ENCODE results near the gene ADAMTS7. TPM values are rescaled to one million over a fixed set of nuclear protein-coding genes. Genes with fewer than 3 reads are reported as not detected.
"Not testable (repeated sequence)": the region's sequence is repeated elsewhere in the genome, so short reads cannot be mapped to it uniquely, and the experiment has no call there.

ADAMTS7 gene
- total and polyA plus RNA-seq, 2 donors: 0.47 to 0.94 TPM

DNA sequence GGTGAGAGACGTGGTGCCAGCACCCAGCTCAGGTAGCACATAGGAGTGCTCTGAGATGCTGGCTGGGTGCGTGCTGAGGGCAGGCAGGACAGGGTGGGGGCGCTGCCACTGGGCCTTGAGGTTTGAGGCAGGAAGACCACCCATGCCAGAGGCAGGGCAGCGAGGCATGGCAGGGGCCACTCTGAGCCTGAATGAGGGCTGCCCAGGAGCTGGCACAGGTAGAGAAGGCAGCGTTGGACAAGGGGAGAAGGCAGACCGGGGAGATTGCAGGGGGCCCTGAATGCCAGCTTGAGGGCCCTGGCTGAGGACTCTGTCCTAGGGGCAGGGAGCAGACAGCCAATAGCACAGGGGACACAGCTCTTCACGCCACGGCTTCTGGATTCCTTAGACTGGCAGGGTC lies 50.2 kb downstream of the ADAMTS7 start:
- Histone ChIP-seq H3K27ac (ENCODE audit: low read depth in 1 of 2, low read length in 1 of 2) (peak overlapping the region; percentile 78 to 84), H3K27me3 (ENCODE audit: control insufficient read depth in 2 of 2, insufficient read depth in 1 of 2, low read length in 1 of 2) (no peaks in the 10 kb centered on the region), H3K4me3 (ENCODE audit: low read length in 2 of 2) (no peak overlapping the region), H3K36me3 (ENCODE audit: control insufficient read depth in 2 of 2, insufficient read depth in 2 of 2, low read length in 1 of 2) (no peaks in the 10 kb centered on the region), H3K4me1 (ENCODE audit: control insufficient read depth in 2 of 2, insufficient read depth in 2 of 2, low read length in 2 of 2) (peaks cover 13 to 22% of the 10 kb centered on the region in 2 donors), H3K9me3 (ENCODE audit: control insufficient read depth in 2 of 2, insufficient read depth in 1 of 2, low read length in 1 of 2) (no peaks in the 10 kb centered on the region)
- WGBS: 96% methylated on average over 7 of the region's 8 CpGs
- DNase-seq (ENCODE audit: low read depth in 6 of 9, low spot score in 9 of 9): no peak

DNA sequence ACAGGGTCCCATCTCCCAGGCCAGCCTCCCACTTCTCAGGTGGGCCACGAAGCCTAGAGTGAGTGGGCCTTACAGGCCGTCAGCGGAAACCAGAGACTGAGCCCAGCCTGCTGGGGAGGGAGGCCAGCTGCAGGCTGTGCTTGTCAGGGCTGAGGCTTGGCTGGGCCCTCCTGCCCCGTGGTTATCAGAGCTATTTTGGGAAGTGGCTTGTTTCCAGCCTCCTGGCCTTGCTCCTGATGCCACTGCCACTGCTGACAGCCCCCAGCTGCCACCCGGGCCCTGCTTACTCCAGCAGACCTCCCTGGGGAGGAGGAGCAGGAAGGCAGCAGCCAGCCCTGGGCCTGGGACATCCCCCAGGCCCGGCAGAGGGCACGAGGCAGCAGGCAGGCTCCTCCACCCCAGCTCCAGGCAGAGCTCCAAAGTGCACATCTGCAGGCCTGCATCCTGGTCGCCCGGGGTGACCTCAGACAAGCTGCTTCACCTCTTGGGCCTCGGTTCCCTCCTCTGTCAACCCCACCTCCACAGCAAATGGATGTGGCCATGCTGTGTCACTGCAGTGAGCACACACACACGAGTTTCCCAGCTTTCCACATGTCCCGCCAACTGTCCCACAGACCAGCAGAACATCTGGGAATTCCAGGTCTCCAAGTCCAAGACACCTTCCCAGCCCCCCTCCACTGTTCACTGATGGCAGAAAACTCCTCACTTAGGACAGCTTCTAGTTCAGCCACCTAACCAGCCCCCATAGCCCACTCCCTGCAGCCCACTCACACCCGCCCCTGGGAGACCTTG lies 51.0 kb downstream of the ADAMTS7 start:
- H3K27ac ChIP-seq (ENCODE audit: low read depth in 1 of 2, low read length in 1 of 2): not testable (repeated sequence)
- DNase-seq (ENCODE audit: low read depth in 6 of 9, low spot score in 9 of 9): peak in 1 of 9 donors; percentile 27
- 56% methylated on average over 11 of the region's 13 CpGs for WGBS

DNA sequence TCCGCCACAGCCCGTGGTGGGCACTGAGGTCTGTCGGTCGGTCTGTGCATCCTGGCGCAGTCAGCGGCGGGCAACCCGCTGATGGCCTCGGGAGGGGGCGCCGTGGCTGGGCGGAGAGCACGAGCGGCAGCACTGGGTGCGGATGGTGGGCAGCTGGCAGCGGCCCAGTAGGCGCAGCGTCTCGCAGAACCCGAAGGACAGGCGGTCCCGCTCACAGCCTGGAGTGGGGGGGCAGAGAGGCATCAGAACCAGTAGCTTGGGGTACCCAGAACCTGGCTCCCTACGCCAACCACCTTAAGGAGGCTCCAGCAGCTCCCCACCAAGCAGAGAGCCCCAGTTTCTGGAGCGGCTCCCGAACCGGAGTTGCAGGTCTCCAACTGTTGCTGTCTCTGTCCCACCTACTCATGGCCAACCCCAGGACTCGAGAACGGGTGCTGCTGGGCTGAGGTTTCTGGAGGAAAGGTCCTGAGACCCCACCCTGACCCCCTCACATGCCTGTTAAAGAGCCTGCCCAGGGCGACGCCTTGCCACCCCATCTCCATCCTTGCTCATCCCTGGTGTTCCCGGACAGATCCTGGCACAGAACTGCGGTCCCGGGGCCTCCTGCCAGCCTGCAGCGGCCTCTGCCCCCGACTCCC lies 51.8 kb downstream of the ADAMTS7 start:
- not testable (repeated sequence) for DNase-seq (ENCODE audit: low read depth in 6 of 9, low spot score in 9 of 9); H3K27ac ChIP-seq (ENCODE audit: low read depth in 1 of 2, low read length in 1 of 2); H3K36me3 ChIP-seq (ENCODE audit: control insufficient read depth in 2 of 2, insufficient read depth in 2 of 2, low read length in 1 of 2); H3K27me3 ChIP-seq (ENCODE audit: control insufficient read depth in 2 of 2, insufficient read depth in 1 of 2, low read length in 1 of 2); H3K4me3 ChIP-seq (ENCODE audit: low read length in 2 of 2); H3K9me3 ChIP-seq (ENCODE audit: control insufficient read depth in 2 of 2, insufficient read depth in 1 of 2, low read length in 1 of 2)
- 93% methylated on average over 35 of the region's 35 CpGs for WGBS
- H3K4me1 ChIP-seq (ENCODE audit: control insufficient read depth in 2 of 2, insufficient read depth in 2 of 2, low read length in 2 of 2): peaks cover 13 to 22% of the 10 kb centered on the region in 2 donors

More for the DNA sequence above, 51.0 kb downstream of the ADAMTS7 start:
- H3K4me1 ChIP-seq (ENCODE audit: control insufficient read depth in 2 of 2, insufficient read depth in 2 of 2, low read length in 2 of 2): peaks cover 13 to 22% of the 10 kb centered on the region in 2 donors
- H3K36me3 ChIP-seq (ENCODE audit: control insufficient read depth in 2 of 2, insufficient read depth in 2 of 2, low read length in 1 of 2); H3K9me3 ChIP-seq (ENCODE audit: control insufficient read depth in 2 of 2, insufficient read depth in 1 of 2, low read length in 1 of 2); H3K4me3 ChIP-seq (ENCODE audit: low read length in 2 of 2); H3K27me3 ChIP-seq (ENCODE audit: control insufficient read depth in 2 of 2, insufficient read depth in 1 of 2, low read length in 1 of 2): not testable (repeated sequence)

DNA sequence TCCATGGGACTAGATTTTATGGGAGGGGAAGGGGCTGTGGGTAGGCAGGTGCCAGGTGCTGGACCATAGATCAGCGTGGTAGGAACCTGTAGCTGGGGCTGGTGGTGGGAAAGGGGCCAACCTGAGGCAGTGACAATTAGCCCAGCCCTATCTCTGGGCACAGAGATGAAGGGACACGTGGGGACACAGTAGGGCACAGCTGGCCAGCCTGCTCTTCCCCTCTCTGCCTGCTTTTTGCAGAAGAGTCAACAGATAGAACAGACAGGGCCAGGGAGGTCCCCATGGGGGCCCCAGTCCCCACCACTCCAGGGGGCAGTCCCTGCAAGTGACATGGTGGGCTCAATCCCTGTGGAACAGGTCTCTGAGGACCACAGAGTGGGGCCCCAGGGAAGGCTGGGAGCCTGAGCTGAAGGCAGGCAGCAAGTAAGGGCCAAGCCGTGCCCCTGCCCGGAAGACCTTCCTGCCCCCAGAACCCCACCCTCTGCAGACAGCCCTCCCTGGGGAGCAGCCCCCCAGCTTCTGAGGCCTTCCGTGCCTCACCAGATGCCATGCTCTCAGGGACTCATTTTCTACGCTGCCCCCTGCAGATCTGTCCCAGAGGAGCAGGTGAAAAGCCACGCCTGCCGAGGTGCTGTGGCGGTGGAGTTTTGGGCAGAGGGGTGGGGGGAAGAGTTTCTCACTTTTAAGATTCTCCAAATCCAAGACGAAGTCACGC lies 52.6 kb downstream of the ADAMTS7 start:
- H3K4me1 ChIP-seq (ENCODE audit: control insufficient read depth in 2 of 2, insufficient read depth in 2 of 2, low read length in 2 of 2): peaks cover 13 to 22% of the 10 kb centered on the region in 2 donors
- H3K4me3 ChIP-seq (ENCODE audit: low read length in 2 of 2); H3K27ac ChIP-seq (ENCODE audit: low read depth in 1 of 2, low read length in 1 of 2); H3K9me3 ChIP-seq (ENCODE audit: control insufficient read depth in 2 of 2, insufficient read depth in 1 of 2, low read length in 1 of 2); DNase-seq (ENCODE audit: low read depth in 6 of 9, low spot score in 9 of 9); H3K27me3 ChIP-seq (ENCODE audit: control insufficient read depth in 2 of 2, insufficient read depth in 1 of 2, low read length in 1 of 2); H3K36me3 ChIP-seq (ENCODE audit: control insufficient read depth in 2 of 2, insufficient read depth in 2 of 2, low read length in 1 of 2): not testable (repeated sequence)
- 83% methylated on average over 11 of the region's 11 CpGs for WGBS

DNA sequence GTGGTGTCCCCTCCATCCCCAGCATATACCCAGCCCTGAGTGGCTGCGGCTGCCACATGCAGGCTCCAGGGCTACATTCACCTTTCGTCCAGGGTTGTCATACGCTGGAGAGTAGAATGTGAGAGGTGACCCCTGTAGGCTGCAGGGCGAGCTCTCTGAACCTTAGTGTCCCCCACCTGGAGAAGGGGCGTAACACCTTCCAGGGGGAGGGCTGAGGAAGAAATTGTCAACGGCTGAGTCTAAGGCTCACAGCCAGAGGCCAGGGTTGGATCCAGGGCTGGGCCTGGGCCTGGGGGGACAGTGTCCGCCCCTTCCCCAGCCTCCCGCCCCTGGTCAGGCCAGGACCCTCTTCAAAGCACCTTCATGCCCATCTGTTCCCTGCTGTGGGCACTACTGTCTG lies 53.2 kb downstream of the ADAMTS7 start:
- not testable (repeated sequence) for H3K4me3 ChIP-seq (ENCODE audit: low read length in 2 of 2); H3K27me3 ChIP-seq (ENCODE audit: control insufficient read depth in 2 of 2, insufficient read depth in 1 of 2, low read length in 1 of 2); H3K9me3 ChIP-seq (ENCODE audit: control insufficient read depth in 2 of 2, insufficient read depth in 1 of 2, low read length in 1 of 2); H3K36me3 ChIP-seq (ENCODE audit: control insufficient read depth in 2 of 2, insufficient read depth in 2 of 2, low read length in 1 of 2); DNase-seq (ENCODE audit: low read depth in 6 of 9, low spot score in 9 of 9); H3K27ac ChIP-seq (ENCODE audit: low read depth in 1 of 2, low read length in 1 of 2)
- peaks cover 13 to 22% of the 10 kb centered on the region in 2 donors for H3K4me1 ChIP-seq (ENCODE audit: control insufficient read depth in 2 of 2, insufficient read depth in 2 of 2, low read length in 2 of 2)
- 97% methylated on average over 8 of the region's 8 CpGs for WGBS

DNA sequence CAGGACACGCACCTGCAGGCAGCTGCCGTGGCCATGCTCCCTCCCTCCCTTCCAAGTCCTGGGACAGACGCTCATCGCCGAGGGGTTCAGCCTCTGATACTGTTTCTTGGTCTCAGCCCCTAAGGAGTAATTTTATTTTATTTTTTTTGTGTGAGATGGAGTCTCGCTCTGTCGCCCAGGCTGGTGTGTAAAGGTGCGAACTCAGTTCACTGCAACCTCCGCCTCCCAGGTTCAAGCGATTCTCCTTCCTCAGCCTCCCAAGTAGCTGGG lies 53.7 kb downstream of the ADAMTS7 start:
- H3K27ac ChIP-seq (ENCODE audit: low read depth in 1 of 2, low read length in 1 of 2): peak overlapping the region in 1 of 2 donors; percentile 70
- no peaks in the 10 kb centered on the region for H3K9me3 ChIP-seq (ENCODE audit: control insufficient read depth in 2 of 2, insufficient read depth in 1 of 2, low read length in 1 of 2)
- no peak overlapping the region for H3K4me3 ChIP-seq (ENCODE audit: low read length in 2 of 2)
- H3K4me1 ChIP-seq (ENCODE audit: control insufficient read depth in 2 of 2, insufficient read depth in 2 of 2, low read length in 2 of 2): peaks cover 13 to 22% of the 10 kb centered on the region in 2 donors
- no peaks in the 10 kb centered on the region for H3K36me3 ChIP-seq (ENCODE audit: control insufficient read depth in 2 of 2, insufficient read depth in 2 of 2, low read length in 1 of 2)
- H3K27me3 ChIP-seq (ENCODE audit: control insufficient read depth in 2 of 2, insufficient read depth in 1 of 2, low read length in 1 of 2): no peaks in the 10 kb centered on the region
- no peak for DNase-seq (ENCODE audit: low read depth in 6 of 9, low spot score in 9 of 9)
- 97% methylated on average over 10 of the region's 10 CpGs for WGBS

DNA sequence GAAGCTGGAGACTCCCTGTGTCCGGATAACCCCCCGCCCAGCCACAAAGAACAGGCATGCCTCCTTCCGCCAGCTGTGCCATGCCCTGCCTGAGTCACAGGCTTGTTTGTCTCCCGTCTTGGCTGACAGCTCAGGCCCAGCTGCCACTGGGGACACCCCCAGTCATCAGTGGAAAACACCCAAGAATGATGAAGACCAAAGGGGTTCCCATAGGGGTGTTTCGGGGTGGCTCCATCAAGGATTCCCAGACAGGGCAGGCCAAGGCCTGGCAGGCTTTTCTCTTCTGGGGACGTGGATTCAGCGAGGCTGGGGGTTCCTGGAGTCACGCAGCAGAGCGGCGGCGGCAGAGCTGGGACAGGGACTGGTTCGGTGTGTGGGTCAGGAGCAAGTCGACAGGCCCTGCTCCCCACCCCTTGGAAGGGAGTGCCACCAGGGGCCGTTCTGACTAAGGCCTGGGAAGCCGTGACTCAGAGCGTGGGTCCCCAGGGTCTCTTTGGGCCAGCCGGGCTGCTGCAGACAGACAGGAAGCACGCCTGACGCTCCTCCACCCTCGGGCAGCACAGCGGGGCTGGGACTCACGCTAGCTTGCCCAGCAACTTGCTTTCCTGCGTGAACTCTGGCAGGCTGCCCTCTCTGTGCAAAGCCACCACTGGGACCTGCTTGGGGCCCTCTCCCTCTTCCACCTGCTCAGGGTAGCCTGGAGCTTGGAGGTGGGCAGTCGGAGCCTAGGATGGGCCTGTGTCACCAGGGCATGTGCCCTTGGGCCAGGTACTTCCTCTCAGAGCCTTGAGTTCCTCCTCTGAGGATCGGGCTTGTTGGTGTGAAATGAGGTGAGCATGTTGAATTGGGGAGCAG lies 54.3 kb downstream of the ADAMTS7 start:
- not testable (repeated sequence) for H3K9me3 ChIP-seq (ENCODE audit: control insufficient read depth in 2 of 2, insufficient read depth in 1 of 2, low read length in 1 of 2); H3K27me3 ChIP-seq (ENCODE audit: control insufficient read depth in 2 of 2, insufficient read depth in 1 of 2, low read length in 1 of 2); H3K36me3 ChIP-seq (ENCODE audit: control insufficient read depth in 2 of 2, insufficient read depth in 2 of 2, low read length in 1 of 2); H3K4me3 ChIP-seq (ENCODE audit: low read length in 2 of 2)
- 61% methylated on average over 23 of the region's 25 CpGs for WGBS
- Histone ChIP-seq H3K27ac (ENCODE audit: low read depth in 1 of 2, low read length in 1 of 2) (peak overlapping the region in 1 of 2 donors; percentile 70), H3K4me1 (ENCODE audit: control insufficient read depth in 2 of 2, insufficient read depth in 2 of 2, low read length in 2 of 2) (peaks cover 10 to 19% of the 10 kb centered on the region in 2 donors)
- DNase-seq (ENCODE audit: low read depth in 6 of 9, low spot score in 9 of 9): peak in 1 of 9 donors; percentile 21

DNA sequence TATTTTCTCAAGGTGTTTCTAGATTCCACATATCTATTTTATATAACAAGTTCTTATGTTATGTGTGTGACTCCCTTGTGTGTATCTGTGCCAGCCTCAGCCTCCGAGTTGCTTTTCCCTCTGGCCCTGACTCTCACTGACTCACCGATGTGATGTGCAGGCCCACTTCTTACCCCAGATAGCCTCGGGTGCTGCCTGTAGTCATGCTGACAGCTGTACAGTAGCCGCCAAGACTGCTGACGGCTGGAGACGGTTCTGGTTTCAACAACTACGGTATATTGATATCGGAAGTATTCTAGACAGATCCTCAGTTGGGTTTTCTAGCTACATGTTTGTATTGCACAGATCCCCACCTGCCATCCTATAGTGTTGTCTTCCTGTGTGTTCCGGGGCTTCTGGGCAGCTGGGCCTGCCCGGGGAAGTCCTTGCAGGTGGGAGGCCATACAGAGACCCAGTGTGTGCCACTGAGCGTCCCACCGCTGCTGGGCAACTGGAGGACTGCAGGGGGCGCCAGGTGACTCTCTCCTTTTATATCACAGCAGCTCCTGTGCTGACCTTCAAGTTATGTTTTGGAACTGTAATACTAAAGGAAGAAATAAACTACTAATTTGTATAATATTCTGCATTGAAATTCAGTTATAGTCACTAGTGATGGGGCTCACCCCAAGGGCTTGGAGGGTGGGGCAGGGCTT lies 55.2 kb downstream of the ADAMTS7 start:
- not testable (repeated sequence) for H3K4me3 ChIP-seq (ENCODE audit: low read length in 2 of 2); DNase-seq (ENCODE audit: low read depth in 6 of 9, low spot score in 9 of 9); H3K27me3 ChIP-seq (ENCODE audit: control insufficient read depth in 2 of 2, insufficient read depth in 1 of 2, low read length in 1 of 2); H3K27ac ChIP-seq (ENCODE audit: low read depth in 1 of 2, low read length in 1 of 2); H3K9me3 ChIP-seq (ENCODE audit: control insufficient read depth in 2 of 2, insufficient read depth in 1 of 2, low read length in 1 of 2); H3K36me3 ChIP-seq (ENCODE audit: control insufficient read depth in 2 of 2, insufficient read depth in 2 of 2, low read length in 1 of 2)
- WGBS: 85% methylated on average over 13 of the region's 13 CpGs
- H3K4me1 ChIP-seq (ENCODE audit: control insufficient read depth in 2 of 2, insufficient read depth in 2 of 2, low read length in 2 of 2): peaks cover 2 to 16% of the 10 kb centered on the region in 2 donors

Data from thymus (tissue), 11 donors.